AG08395 (cell line): ENCODE results near the gene TMEM39A.

Experiments used
- DNase-seq: peaks from one replicate; pipeline ENCODE4 v3.0.0; 2012; ENCODE audit warnings: mixed read lengths, low spot score

TMEM39A gene

DNA sequence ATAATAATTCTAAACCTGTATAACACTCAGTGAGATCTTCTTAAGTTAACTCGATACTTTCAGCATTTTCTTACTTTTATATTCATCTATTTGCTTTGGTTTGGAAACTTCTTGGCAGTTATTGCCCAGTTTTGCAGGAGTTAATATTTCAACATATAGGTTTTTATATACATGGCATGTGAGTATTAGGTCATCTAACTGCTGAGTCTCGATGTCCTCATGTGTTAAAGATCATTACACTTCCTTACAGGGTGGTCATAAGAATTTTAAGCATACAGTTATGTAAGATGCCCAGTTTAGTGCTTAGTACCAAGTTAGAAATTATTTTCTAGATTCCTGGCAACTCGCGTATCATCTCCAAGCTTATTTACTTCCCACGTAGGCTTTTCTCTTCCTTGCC lies 62.9 kb downstream of the TMEM39A start:
- DNase-seq, result no peak

DNA sequence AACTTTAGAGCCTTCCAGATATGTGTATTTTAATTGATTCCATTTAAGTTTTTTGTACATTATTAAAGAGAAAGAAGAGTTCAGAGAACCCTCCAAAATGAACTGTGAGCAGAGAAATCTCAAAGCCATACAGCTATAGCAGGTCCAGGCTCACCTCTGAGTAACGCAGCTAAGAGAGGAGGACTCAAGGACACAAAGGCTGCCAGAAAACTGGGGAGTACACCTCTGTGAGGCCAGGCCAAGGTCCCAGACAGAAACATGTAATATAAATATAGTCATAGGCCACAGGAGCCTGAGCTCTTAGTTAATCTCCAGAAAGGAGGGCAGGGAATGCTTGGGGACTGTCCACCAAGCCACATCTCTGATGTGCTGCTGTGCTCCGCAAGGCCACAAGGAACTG lies 66.5 kb downstream of the TMEM39A start:
- no peak for DNase-seq

DNA sequence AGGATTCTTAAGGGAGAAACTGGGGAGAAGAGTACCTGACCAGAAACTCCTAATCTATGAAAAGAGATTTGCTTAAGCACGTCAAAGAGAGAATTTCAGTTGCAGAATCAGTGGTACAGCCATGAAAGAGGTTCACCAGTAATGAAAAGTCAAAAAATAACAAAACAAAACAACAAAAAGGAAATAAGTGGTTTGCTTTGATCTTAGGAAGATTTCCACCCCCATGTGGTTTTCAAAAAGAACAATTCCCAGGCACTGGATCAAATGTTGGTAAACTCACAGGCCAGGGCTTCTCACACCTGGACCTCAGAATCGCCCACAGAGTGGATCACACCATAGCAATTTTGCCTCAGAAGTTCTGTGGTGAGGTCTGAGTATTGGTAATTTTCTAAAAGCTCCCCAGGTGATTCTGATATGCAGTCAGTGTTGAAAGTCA lies 67.5 kb downstream of the TMEM39A start:
- DNase-seq, result no peak

DNA sequence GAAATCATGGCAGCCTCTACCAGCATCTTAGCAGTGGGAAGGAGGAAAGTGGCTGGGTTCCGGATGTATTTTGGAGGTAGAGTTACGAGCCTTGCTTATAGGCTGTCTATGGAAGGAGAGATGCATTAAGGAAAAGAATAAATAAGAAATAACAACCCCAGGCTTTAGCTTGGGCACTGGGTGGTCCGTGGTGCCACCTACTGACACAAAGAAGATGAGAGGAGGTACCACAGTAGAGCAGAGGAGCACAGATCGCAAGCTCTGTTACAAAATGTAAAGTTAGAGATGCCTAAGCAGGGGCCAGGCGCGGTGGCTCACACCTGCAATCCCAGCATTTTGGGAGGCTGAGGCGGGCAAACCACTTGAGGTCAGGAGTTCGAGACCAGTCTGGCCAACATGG lies 74.8 kb downstream of the TMEM39A start:
- no peak for DNase-seq

DNA sequence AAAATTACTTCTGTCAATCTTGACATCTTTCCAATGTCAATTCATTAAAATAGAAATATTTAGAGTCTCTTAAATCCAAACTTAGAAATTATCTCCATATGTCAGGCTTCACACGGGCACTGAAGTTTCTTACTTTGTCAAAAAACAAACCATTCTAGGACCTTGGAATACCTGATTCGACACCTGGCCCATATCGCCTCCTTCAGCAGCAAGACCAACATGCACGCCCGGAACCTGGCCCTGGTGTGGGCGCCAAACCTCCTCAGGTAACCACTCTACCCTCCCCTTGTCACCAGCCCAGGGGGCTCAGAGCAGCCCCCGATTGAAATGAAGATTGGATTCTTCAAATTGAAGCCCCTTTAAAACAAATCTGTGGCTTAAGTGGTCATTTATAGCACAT lies 81.3 kb downstream of the TMEM39A start:
- no peak for DNase-seq

DNA sequence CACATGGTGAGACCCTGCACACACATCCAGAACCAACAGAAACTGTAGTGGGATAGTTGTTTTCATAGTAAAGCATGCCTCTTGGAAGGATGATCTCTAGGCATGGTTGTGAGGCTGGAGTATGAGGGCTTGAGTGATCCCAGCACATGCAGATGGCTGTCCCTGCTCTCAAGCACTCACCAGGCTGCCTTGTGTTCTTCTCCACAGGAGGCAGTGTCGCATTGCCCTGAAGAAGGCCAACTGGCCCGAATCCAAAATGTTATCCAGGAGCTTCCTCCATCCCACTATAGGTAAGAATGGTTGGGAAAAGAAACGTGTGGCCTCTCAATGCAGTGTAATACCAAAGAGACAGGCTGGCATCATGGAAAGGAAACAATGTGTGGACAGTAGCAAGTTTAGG lies 82.7 kb downstream of the TMEM39A start:
- DNase-seq, result no peak
